Cardiac septum (tissue), 1 donor: Measurements from ENCODE around the gene POLR3GL. TPM values are rescaled to one million over a fixed set of nuclear protein-coding genes. Genes with fewer than 3 reads are reported as not detected.

Source experiments
- total RNA-seq: library from RNA; stranded (reverse); fragmentation: NEBNext Ultra II Directional; extraction: Animal tissue kit (Norgen Biotek cat#: 25700); gene quantifications from one replicate; pipeline ENCODE4 v1.2.1, GENCODE V29; 2021
- donor health status: DM: no; HTN: no; CAD: no.

Gene POLR3GL
- total RNA-seq, 1 donor from 2014 or later = 36.8 TPM

Other genes with a start within 250 kb of the POLR3GL start
- 0.22 TPM for gene CD160, start 245.2 kb upstream of the POLR3GL start, total RNA-seq
- gene RNF115, start 140.6 kb upstream of the POLR3GL start, total RNA-seq = 74.5 TPM
- 14.0 TPM for gene POLR3C, start 140.5 kb upstream of the POLR3GL start, total RNA-seq
- gene NUDT17, start 119.1 kb upstream of the POLR3GL start, total RNA-seq = 2.7 TPM
- gene PIAS3, start 105.6 kb upstream of the POLR3GL start, total RNA-seq = 19.7 TPM
- gene ANKRD35, start 78.8 kb upstream of the POLR3GL start, total RNA-seq = 0.73 TPM
- gene ITGA10, start 54.6 kb upstream of the POLR3GL start, total RNA-seq = 3.8 TPM
- 17.4 TPM for gene PEX11B, start 46.0 kb upstream of the POLR3GL start, total RNA-seq
- 74.2 TPM for gene RBM8A, start 37.2 kb upstream of the POLR3GL start, total RNA-seq
- 25.6 TPM for gene LIX1L, start 6.7 kb upstream of the POLR3GL start, total RNA-seq
- 2.9 TPM for gene ANKRD34A, start 115 bp upstream of the POLR3GL start, total RNA-seq
- 689 TPM for gene TXNIP, start 31.9 kb downstream of the POLR3GL start, total RNA-seq
- gene HJV, start 57.0 kb downstream of the POLR3GL start, total RNA-seq = 73.8 TPM
- 0.92 TPM for gene NBPF10, start 180.1 kb downstream of the POLR3GL start, total RNA-seq